Hematopoietic multipotent progenitor cell (in vitro differentiated cells): ENCODE results near the gene FBXL3. TPM values are rescaled to one million over a fixed set of nuclear protein-coding genes. Genes with fewer than 3 reads are reported as not detected.
"Not testable (repeated sequence)": the region's sequence is repeated elsewhere in the genome, so short reads cannot be mapped to it uniquely, and the experiment has no call there.

Experiments used
- DNase-seq, 3 donors: peaks; one replicate each; pipeline ENCODE4 v3.0.0-alpha.2; 2011 to 2015; ENCODE audit warnings: low read depth in 2 of 3, low spot score in 2 of 3
- total RNA-seq: library from RNA; depleted of rRNA; stranded (reverse); fragments of >200 nt; gene quantifications from one replicate; pipeline ENCODE4 v1.2.3, GENCODE V29; 2012

The FBXL3 gene
- total RNA-seq, 1 donor, result 45.0 TPM

DNA sequence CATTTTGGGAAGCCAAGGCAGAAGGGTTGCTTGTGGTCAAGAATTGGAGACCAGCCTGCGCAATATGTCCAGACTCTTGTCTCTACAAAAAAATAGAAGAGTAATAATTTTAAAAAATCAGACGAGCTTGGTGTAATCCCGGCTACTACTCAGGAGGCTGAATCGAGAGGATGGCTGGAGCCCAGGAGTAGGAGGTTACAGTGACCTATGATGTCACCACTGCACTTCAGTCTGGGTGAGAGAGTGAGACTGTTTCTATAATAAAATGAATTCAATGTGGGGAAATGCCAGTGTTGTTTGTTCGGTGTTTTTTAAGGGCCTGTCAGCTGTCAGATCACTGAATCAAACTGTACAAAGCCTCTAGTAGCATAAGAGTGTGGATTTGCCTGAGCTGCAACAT, 1.2 kb upstream of the FBXL3 start:
- no peak for DNase-seq

DNA sequence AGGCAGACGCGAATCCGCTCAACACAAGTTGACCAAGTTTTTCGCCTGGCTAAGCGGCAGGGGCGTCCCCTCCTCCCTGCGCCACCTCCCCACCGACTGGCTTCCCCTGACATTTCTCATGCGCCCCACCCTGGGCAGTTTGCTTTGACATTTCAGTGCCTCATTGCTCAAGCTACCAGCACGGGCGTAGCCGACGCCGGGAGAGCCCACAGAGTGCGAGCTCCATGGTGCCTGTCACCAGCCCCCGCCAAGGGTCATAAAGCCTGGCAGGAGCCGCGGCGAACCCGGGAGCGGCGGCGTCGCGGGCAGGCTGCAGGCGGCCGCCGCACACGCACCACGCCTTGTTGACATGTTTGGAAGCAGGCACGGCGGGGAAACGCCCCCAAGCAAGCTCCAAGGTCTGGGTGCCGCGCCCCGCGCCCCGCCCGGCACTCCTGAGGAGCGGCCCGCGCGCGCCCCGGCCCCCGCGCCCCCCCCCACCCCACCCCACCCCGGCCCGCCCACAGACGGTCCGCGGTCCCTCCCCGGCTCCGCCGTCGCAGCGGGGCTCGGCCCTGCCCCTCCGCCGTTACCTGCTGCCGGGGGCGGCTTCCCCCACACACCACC, 601 bp downstream of the FBXL3 start:
- peak; percentile 43 to 74 (median 70) for DNase-seq

DNA sequence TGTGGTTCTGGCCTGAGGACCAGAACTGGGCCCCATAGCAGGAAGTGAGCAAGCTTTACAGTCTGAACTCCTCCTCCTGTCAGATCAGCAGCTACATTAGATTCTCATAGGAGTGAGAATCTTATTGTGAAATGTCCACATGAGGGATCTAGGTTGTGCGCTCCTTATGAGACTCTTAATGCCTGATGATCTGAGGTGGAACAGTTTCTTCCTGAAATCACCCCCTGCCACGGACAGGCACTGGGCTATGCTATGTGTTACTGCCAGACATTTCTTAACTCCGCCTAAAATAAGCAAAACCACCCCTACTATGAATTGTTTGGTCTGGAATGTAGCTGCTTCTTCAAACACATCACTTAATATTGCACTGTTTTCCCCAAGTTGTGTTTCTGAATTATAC, 4.6 kb downstream of the FBXL3 start:
- DNase-seq, result no peak

- no peak for DNase-seq
Measured at GRCh38 chr13:77019756-77020155, 7.2 kb downstream of the FBXL3 start.

- no peak for DNase-seq
Measured at GRCh38 chr13:77016888-77017623, 9.9 kb downstream of the FBXL3 start.

- no peak for DNase-seq
Measured at GRCh38 chr13:77016251-77016812, 10.6 kb downstream of the FBXL3 start.

- DNase-seq, result no peak
Measured at GRCh38 chr13:77014906-77015685, 11.9 kb downstream of the FBXL3 start.

DNA sequence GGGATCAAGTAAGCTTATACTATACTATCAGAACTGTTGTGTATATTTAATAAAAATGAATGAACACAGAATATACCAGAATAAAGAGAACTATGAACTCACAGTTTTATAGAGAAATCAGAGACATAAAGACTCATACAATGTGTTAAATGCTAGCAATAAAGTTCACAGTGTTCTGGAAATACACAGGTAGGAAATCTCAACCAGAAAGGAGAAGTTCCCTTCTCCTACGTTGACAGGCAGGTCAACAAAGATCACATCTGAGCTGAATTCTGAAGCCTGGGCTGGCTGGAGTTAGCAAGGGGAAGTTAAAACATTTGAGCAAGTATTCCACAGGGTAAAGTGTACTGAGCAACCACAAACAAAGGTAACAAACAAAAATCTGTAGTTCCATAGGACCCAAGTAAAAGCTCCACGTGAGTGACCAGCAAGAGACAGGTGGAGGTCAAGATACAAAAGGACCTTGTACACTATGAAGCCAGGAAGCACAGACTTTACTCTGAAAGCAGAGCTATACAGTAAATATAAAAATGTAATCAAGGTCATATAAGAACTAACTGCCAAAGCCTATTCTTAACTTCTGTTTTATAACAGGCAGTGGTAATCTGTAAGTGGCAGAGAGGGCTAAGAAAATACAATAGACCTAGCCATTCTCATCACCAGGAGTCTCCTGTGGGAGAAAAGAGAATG, 13.0 kb downstream of the FBXL3 start:
- no peak for DNase-seq

DNA sequence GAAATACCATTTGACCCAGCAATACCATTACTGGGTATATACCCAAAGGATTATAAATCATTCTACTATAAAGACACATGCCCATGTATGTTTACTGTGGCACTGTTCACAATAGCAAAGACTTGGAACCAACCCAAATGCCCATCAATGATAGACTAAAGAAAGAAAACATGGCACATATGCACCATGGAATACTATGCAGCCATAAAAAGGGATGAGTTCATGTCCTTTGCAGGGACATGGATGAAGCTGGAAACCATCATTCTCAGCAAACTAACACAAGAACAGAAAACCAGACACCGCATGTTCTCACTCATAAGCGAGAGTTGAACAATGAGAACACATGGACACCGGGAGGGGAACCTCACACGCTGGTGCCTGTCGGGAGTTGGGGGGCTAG, 17.2 kb downstream of the FBXL3 start:
- not testable (repeated sequence) for DNase-seq

GRCh38 chr13:77009011-77009410, 17.9 kb downstream of the FBXL3 start:
- no peak for DNase-seq

DNA sequence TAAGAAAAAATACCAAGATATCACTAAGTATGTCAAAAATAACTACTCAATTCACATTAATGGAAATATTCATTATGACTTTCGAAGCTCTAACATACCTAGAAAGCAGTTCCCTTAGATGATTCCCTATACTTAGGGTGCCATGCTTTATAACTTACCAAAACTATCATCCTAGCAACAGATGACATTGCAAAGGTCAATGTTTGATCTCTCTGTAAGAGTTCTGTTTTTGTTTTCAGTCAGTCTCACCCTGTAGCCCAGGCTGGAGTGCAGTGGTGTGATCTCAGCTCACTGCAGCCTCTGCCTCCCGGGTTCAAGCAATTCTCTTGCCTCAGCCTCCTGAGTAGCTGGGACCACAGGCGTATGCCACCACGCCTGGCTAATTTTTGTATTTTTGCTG, 18.6 kb downstream of the FBXL3 start:
- DNase-seq, result not testable (repeated sequence)

DNA sequence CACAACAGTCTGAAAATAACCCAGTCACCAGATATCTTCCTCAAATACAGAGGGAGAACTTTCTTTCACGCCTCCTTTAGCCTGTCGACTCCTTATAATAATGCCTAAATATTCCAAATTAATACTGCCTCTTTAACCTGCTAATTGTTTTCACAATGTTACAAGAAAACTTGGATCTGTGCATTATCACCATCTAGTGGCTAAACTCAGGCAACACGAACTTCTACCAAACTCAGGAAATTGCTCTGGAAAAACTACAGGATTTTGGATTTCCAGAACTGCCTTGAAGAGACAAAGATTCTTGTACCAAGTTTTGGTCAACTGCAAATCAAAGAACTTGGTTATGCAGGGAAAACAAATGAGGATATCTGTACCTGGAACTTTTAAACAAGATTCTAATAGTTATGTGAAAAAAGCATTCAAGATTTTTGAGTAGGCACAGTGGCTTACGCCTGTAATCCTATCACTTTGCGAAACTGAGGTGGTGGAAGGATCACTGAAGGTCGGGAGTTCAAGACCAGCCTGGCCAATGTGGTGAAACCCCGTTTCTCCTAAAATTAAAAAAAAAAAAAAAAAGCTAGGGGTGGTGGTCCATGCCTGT, 24.3 kb downstream of the FBXL3 start:
- DNase-seq, result peak in 1 of 3 donors; percentile 22

DNA sequence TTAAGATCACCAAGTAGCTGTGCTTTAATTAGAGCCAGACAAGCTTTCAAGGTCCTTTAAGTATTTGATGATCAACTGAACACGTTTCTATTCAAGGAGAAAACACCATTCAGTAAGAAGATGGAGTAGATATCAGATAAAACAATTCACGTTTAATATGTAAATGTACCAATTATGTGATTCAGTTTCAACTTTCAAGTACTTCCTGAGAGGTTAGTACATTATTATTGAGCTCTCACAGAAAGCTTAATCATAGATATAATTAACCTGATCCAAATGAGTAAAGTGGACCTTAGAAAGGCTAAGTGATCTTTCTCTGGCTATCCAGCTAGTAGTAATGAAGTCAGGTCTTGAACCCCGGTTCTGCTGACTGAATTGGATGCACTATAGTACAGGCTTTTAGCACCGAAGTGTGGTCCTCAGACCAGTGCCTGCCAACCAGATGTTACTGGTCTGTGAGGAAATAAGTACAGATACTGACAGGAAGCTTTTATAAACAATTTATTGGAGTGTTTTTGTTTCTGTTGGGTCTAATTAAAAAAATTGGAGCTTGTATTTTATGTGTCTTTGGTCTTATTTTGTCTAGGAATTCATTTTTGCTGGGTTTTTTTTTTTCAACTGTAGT, 24.9 kb downstream of the FBXL3 start:
- DNase-seq, result no peak

DNA sequence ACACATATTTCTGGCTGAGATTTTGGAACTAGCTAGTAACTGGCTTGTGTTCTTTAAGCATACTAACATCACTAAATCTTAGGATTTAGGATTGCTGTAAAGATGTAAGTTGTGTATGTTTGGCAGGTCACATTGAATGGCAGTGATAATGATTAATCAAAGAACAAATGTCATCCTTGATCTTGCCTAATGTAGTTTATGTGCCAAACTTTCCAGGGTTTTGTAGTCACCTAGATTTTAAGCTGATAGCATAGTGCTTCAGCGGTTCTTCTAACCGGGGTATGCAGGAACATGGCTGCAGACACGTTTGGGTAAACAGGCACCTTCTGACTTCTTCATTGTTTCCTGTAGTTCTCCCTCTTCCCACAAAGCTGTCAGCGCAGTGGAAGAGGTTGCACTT, 25.4 kb downstream of the FBXL3 start:
- no peak for DNase-seq

DNA sequence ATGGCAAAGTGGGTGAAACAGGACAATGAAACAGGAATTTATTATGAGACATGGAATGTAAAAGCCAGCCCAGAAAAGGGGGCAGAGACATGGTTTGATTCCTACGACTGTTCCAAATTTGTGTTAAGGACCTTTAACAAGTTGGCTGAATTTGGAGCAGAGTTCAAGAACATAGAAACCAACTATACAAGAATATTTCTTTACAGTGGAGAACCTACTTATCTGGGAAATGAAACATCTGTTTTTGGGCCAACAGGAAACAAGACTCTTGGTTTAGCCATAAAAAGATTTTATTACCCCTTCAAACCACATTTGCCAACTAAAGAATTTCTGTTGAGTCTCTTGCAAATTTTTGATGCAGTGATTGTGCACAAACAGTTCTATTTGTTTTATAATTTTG, 26.5 kb downstream of the FBXL3 start:
- DNase-seq, result no peak

DNA sequence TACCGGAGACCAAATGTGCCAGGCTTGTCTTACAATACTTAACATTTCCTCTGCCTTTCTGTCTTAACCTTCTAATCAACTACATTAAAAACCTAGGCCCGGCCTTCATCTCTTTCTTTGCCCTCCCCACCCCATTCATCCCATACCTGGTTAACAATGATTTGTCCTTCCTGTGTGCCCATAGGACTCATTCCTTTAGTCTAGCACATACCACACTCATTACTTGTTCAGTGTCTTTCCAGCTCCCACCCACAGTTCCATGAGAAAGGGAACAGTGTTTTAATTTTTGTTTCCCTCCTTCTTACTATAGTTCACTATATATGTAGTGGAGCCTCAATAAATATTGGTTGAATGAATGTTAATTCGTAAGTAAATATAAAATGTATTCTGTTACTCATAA, 32.7 kb downstream of the FBXL3 start:
- DNase-seq, result no peak

DNA sequence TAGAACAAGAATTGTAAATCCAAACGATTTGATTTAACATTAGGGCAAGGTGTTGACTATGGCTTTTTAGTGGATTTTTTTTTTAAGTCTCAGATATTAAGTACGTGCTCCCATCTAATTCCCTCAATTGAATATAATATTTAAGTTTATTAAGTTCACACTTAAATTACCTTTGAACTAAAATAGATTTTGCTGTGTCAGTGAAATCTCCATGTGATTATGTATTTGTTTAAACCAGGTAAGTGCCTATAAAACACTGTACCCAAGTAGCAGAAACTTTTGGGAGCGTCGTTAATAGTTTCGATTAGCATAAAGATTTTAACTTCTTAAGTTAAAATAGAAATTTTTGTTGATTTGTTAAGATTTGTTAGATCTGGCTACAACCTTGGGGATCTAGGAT, 33.5 kb downstream of the FBXL3 start:
- DNase-seq, result no peak

GRCh38 chr13:76993021-76993420, 33.9 kb downstream of the FBXL3 start:
- no peak for DNase-seq

DNA sequence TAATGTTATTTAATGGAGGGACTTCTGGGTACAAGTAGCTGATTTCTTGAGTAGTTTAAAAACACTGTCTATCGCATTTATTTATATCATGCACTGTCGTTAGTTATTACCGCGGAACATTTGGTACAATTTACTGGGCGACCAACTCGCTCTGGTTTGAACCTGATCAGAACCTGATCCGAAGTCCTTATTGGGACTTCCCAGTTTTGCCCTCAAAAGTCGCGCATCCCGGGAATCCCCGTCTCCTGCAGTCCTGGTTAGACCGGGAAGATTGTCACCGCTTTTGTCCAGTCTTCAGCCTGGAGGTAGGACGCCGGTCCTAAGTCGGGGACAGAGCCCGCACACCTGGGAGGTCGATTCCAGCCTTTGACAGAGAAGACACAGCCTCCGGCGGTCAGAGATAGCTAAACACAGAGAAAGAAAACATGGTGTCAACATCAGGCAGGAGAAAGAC, 34.4 kb downstream of the FBXL3 start:
- peak in 2 of 3 donors; percentile 17 to 18 for DNase-seq
